Breast epithelium (tissue), 4 donors: Measurements from ENCODE around the gene ENOX1. TPM values are rescaled to one million over a fixed set of nuclear protein-coding genes. Genes with fewer than 3 reads are reported as not detected.

Experiments used
- DNase-seq, 2 donors: peaks; one replicate each; pipeline ENCODE4 v3.0.0-alpha.2; 2019; ENCODE audit warnings: low spot score in 2 of 2
- H3K27ac ChIP-seq, 2 donors: fragments of 200-600 bp; sonication (generic) in 1 of 2; one replicate each; pipeline ENCODE4 v1.5.1; 2016 to 2019; ENCODE audit warnings: mild to moderate bottlenecking in 1 of 2
- H3K27me3 ChIP-seq, 2 donors: fragments of 200-600 bp; sonication (generic) in 1 of 2; one replicate each; pipeline versions ENCODE4 v1.5.1 to v1.6.0; 2017 to 2019; ENCODE audit warnings: control low read depth in 1 of 2, mild to moderate bottlenecking in 1 of 2
- H3K36me3 ChIP-seq: fragments of 200-600 bp; one replicate; pipeline ENCODE4 v1.5.1; 2019
- H3K4me1 ChIP-seq, 2 donors: fragments of 200-600 bp; sonication (generic); one replicate each; pipeline ENCODE4 v1.5.1; 2016 to 2019; ENCODE audit warnings: control low read depth in 1 of 2
- H3K4me3 ChIP-seq, 3 donors: fragments of 200-600 bp; sonication (generic); 1 replicate in 2 of 3; 2 replicates in 1 of 3; pipeline ENCODE4 v1.5.1; 2016 to 2019; ENCODE audit warnings: mild to moderate bottlenecking in 3 of 3, moderate library complexity in 2 of 3
- H3K9me3 ChIP-seq, 2 donors: fragments of 200-600 bp; sonication (generic) in 1 of 2; one replicate each; pipeline ENCODE4 v1.5.1; 2016 to 2019; ENCODE audit warnings: control low read depth in 1 of 2
- CTCF ChIP-seq, 3 donors: fragments of 450-650 bp; IDR thresholded peaks; one replicate each; pipeline ENCODE4 v1.5.1; 2016 to 2017; ENCODE audit warnings: antibody characterized with exemption in 3 of 3, mild to moderate bottlenecking in 3 of 3, moderate library complexity in 3 of 3
- POLR2A ChIP-seq: fragments of 450-650 bp; IDR thresholded peaks from one replicate; pipeline ENCODE4 v1.6.1; 2016; ENCODE audit warnings: antibody characterized with exemption, mild to moderate bottlenecking, moderate library complexity
- POLR2AphosphoS5 ChIP-seq, 3 donors: sonication (generic); formaldehyde crosslinking; IDR thresholded peaks; one replicate each; pipeline ENCODE4 v1.6.1; 2017; ENCODE audit warnings: antibody characterized with exemption in 3 of 3
- intact Hi-C: fragments of 100-400 bp; cut with DNase I; formaldehyde crosslinking; loops from one replicate; pipeline ENCODE4 v1.15.1; 2023; ENCODE audit warnings: low total_unique reads
- total RNA-seq, 3 donors: library from RNA; depleted of rRNA; stranded (reverse); fragments of >200 nt; gene quantifications; one replicate each; pipeline ENCODE4 v1.1.0, GENCODE V29; 2016

Gene ENOX1
- total RNA-seq, 3 donors from 2014 or later, result 1.9 to 2.3 (median 2.0) TPM

- Histone ChIP-seq H3K27me3 (no peaks in the 10 kb centered on the region), H3K4me1 (no peaks in the 10 kb centered on the region), H3K36me3 (no peaks in the 10 kb centered on the region), H3K4me3 (no peak overlapping the region), H3K9me3 (no peaks in the 10 kb centered on the region), H3K27ac (no peak overlapping the region)
- TF ChIP-seq CTCF (IDR thresholded peaks at IDR 0.05) (no peak), POLR2A (no peak)
- intact Hi-C loops, result no loop called here
- no peak for DNase-seq
Observed at GRCh38 chr13:43335764-43336163, 451.0 kb downstream of the ENOX1 start.

- Histone ChIP-seq H3K36me3 (no peaks in the 10 kb centered on the region), H3K4me3 (no peak overlapping the region), H3K27ac (no peak overlapping the region), H3K9me3 (no peaks in the 10 kb centered on the region), H3K27me3 (no peaks in the 10 kb centered on the region), H3K4me1 (no peaks in the 10 kb centered on the region)
- DNase-seq, result no peak
- TF ChIP-seq CTCF (IDR thresholded peaks at IDR 0.05), result no peak
- TF ChIP-seq POLR2AphosphoS5 (IDR thresholded peaks at IDR 0.05), result no peak
- no peak for TF ChIP-seq POLR2A
- intact Hi-C loops, result no loop called here
Observed at GRCh38 chr13:43333176-43333575, 453.6 kb downstream of the ENOX1 start.

GRCh38 chr13:43331672-43332071, 455.1 kb downstream of the ENOX1 start:
- no peak overlapping the region for H3K4me3 ChIP-seq

GRCh38 chr13:43329702-43330101, 457.1 kb downstream of the ENOX1 start:
- H3K4me1 ChIP-seq, result no peaks in the 10 kb centered on the region
- H3K36me3 ChIP-seq, result no peaks in the 10 kb centered on the region
- no peak for DNase-seq
- H3K27me3 ChIP-seq, result no peaks in the 10 kb centered on the region
- no peak overlapping the region for H3K4me3 ChIP-seq
- TF ChIP-seq CTCF (IDR thresholded peaks at IDR 0.05), result no peak
- TF ChIP-seq POLR2A, result no peak
- TF ChIP-seq POLR2AphosphoS5 (IDR thresholded peaks at IDR 0.05), result no peak
- intact Hi-C loops, result no loop called here
- no peak overlapping the region for H3K27ac ChIP-seq
- H3K9me3 ChIP-seq, result no peaks in the 10 kb centered on the region

More at GRCh38 chr13:43331672-43332071, 455.1 kb downstream of the ENOX1 start:
- H3K4me1 ChIP-seq, result no peaks in the 10 kb centered on the region
- H3K27ac ChIP-seq, result no peak overlapping the region
- no peak for DNase-seq
- no peaks in the 10 kb centered on the region for H3K27me3 ChIP-seq
- intact Hi-C loops, result no loop called here
- H3K36me3 ChIP-seq, result no peaks in the 10 kb centered on the region
- no peaks in the 10 kb centered on the region for H3K9me3 ChIP-seq
- no peak for TF ChIP-seq POLR2AphosphoS5 (IDR thresholded peaks at IDR 0.05)
- TF ChIP-seq CTCF (IDR thresholded peaks at IDR 0.05), result no peak
- TF ChIP-seq POLR2A, result no peak

GRCh38 chr13:43328907-43329306, 457.9 kb downstream of the ENOX1 start:
- Histone ChIP-seq H3K4me1 (no peaks in the 10 kb centered on the region), H3K27me3 (no peaks in the 10 kb centered on the region), H3K27ac (no peak overlapping the region), H3K4me3 (no peak overlapping the region), H3K9me3 (no peaks in the 10 kb centered on the region), H3K36me3 (no peaks in the 10 kb centered on the region)
- TF ChIP-seq POLR2AphosphoS5 (IDR thresholded peaks at IDR 0.05), result no peak
- TF ChIP-seq POLR2A, result no peak
- TF ChIP-seq CTCF (IDR thresholded peaks at IDR 0.05), result no peak
- intact Hi-C loops, result no loop called here
- no peak for DNase-seq
